ENCODE data around the gene MADCAM1. TPM values are rescaled to one million over a fixed set of nuclear protein-coding genes. Genes with fewer than 3 reads are reported as not detected.

Gene MADCAM1
- total and polyA plus RNA-seq, 9 donors, result 0.11 to 0.90 (median 0.42) TPM; not detected in 2

GRCh38 chr19:533364-534058 is 37.2 kb downstream of the MADCAM1 start:
- DNase-seq, result peak in 1 of 5 donors; percentile 41
- Histone ChIP-seq H3K27ac (peak overlapping the region; percentile 68 to 91), H3K36me3 (no peaks in the 10 kb centered on the region), H3K4me3 (peak overlapping the region; percentile 60), H3K4me1 (ENCODE audit: insufficient read depth) (peaks cover 15% of the 10 kb centered on the region), H3K27me3 (no peaks in the 10 kb centered on the region), H3K9me3 (no peaks in the 10 kb centered on the region)
- WGBS, 3 donors, result 20 to 22% (median 21%) methylated on average over 24 to 25 of the region's 25 CpGs
- intact Hi-C loops (cut with DNase I), result loop anchor here in 2 of 4 donors (2.0 to 10.0 kb wide), 3 partner anchors 37 to 91 kb away; no protein-coding TSS in a partner anchor
- TF ChIP-seq, protein P1, sequence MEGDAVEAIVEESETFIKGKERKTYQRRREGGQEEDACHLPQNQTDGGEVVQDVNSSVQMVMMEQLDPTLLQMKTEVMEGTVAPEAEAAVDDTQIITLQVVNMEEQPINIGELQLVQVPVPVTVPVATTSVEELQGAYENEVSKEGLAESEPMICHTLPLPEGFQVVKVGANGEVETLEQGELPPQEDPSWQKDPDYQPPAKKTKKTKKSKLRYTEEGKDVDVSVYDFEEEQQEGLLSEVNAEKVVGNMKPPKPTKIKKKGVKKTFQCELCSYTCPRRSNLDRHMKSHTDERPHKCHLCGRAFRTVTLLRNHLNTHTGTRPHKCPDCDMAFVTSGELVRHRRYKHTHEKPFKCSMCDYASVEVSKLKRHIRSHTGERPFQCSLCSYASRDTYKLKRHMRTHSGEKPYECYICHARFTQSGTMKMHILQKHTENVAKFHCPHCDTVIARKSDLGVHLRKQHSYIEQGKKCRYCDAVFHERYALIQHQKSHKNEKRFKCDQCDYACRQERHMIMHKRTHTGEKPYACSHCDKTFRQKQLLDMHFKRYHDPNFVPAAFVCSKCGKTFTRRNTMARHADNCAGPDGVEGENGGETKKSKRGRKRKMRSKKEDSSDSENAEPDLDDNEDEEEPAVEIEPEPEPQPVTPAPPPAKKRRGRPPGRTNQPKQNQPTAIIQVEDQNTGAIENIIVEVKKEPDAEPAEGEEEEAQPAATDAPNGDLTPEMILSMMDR (IDR thresholded peaks at IDR 0.05), result no peak
- TF ChIP-seq EP300 (IDR thresholded peaks at IDR 0.05), result no peak
- no peak for TF ChIP-seq POLR2A (IDR thresholded peaks at IDR 0.05)

GRCh38 chr19:534088-534487 is 37.8 kb downstream of the MADCAM1 start:
- no peaks in the 10 kb centered on the region for H3K27me3 ChIP-seq
- no peak for TF ChIP-seq EP300 (IDR thresholded peaks at IDR 0.05)
- no peak for TF ChIP-seq POLR2A (IDR thresholded peaks at IDR 0.05)
- TF ChIP-seq, protein P1 (IDR thresholded peaks at IDR 0.05), result no peak
- peaks cover 15% of the 10 kb centered on the region for H3K4me1 ChIP-seq (ENCODE audit: insufficient read depth)
- intact Hi-C loops (cut with DNase I), result loop anchor here in 1 of 4 donors (5.0 to 10.0 kb wide), 2 partner anchors 43 to 91 kb away; no protein-coding TSS in a partner anchor
- 73 to 80% (median 76%) methylated on average over 14 of the region's 14 CpGs for WGBS, 3 donors
- H3K9me3 ChIP-seq, result no peaks in the 10 kb centered on the region
- DNase-seq, result peak in 2 of 5 donors; percentile 25 to 33
- no peaks in the 10 kb centered on the region for H3K36me3 ChIP-seq
- no peak overlapping the region for H3K4me3 ChIP-seq
- peak overlapping the region in 1 of 2 donors; percentile 91 for H3K27ac ChIP-seq

GRCh38 chr19:535017-535835 is 38.9 kb downstream of the MADCAM1 start:
- TF ChIP-seq EP300 (IDR thresholded peaks at IDR 0.05), result no peak
- intact Hi-C loops (cut with DNase I), result loop anchor here in 1 of 4 donors (10.0 kb wide), 1 partner anchor 90 kb away; no protein-coding TSS in a partner anchor
- H3K9me3 ChIP-seq, result no peaks in the 10 kb centered on the region
- 68 to 75% (median 73%) methylated on average over 16 of the region's 16 CpGs for WGBS, 3 donors
- no peaks in the 10 kb centered on the region for H3K27me3 ChIP-seq
- H3K4me1 ChIP-seq (ENCODE audit: insufficient read depth), result peaks cover 15% of the 10 kb centered on the region
- H3K27ac ChIP-seq, result no peak overlapping the region
- H3K36me3 ChIP-seq, result no peaks in the 10 kb centered on the region
- H3K4me3 ChIP-seq, result no peak overlapping the region
- DNase-seq, result peak in 2 of 5 donors; percentile 34 to 45

DNA sequence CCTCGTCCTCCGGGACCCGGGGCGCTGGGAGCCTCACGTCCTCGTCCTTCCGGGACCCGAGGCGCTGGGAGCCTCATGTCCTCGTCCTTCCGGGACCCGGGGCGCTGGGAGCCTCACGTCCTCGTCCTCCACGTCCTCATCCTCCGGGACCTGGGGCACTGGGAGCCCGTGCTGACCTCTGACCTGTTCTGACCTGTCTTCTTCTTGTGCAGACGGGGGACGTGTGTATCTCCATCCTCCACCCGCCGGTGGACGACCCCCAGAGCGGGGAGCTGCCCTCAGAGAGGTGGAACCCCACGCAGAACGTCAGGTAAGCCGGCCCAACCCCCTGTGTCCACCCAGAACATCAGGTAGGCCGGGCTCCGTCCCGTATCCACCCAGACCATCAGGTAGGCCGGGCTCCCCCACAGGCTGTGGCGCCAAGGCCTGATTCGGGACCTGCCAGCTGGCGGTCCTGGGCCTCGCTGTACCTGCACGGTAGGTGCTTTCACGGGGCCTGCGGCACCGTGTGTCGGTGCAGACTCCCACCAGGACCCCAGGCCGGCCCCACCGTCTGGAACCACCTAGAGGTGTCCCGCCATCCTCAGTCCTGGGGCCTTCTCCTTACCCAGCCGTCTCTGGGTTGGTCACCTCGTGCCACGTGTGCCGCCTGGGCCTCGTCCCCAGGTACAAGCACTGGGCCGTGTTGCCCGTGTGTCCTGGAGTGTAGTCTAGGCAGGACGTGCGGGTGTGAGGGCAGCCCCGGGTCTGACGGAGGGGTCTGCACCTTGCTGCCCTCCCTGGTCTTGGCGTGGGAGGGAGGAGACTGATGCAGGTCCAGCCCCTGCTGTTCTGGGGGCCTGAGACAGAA is 40.0 kb downstream of the MADCAM1 start:
- H3K4me3 ChIP-seq, result no peak overlapping the region
- H3K27me3 ChIP-seq, result no peaks in the 10 kb centered on the region
- H3K36me3 ChIP-seq, result no peaks in the 10 kb centered on the region
- peak in 3 of 5 donors; percentile 23 to 36 (median 36) for DNase-seq
- no peak overlapping the region for H3K27ac ChIP-seq
- intact Hi-C loops (cut with DNase I), result loop anchor here in 1 of 4 donors (10.0 kb wide), 1 partner anchor 89 kb away; no protein-coding TSS in a partner anchor
- no peaks in the 10 kb centered on the region for H3K9me3 ChIP-seq
- TF ChIP-seq EP300 (IDR thresholded peaks at IDR 0.05) (no peak), POLR2A (IDR thresholded peaks at IDR 0.05) (no peak)
- TF ChIP-seq, protein P1 (IDR thresholded peaks at IDR 0.05), result no peak
- 87 to 89% (median 87%) methylated on average over 54 to 55 of the region's 55 CpGs for WGBS, 3 donors
- peaks cover 15% of the 10 kb centered on the region for H3K4me1 ChIP-seq (ENCODE audit: insufficient read depth)

Measured in ovary (tissue), 9 donors.